Caco-2 (cell line): ENCODE measurements around the gene DSG4. TPM values are rescaled to one million over a fixed set of nuclear protein-coding genes. Genes with fewer than 3 reads are reported as not detected.

ENCODE experiments used
- BruUV-seq: library from RNA; stranded (reverse); fragments of 400-500 nt; replicated peaks from 2 replicates; lab custom pipeline; 2021; lab: Mats Ljungman, UMichigan
- CTCF ChIA-PET: fragments of 300-600 bp; sonication (Branson Sonifier 250); formaldehyde crosslinking; loops from one replicate; lab custom pipeline; 2022; ENCODE audit warnings: antibody characterized with exemption; lab: Charles Lee
- POLR2A ChIA-PET: fragments of 300-600 bp; sonication (Branson Sonifier 250); formaldehyde crosslinking; loops from one replicate; lab custom pipeline; 2022; ENCODE audit warnings: antibody characterized with exemption; lab: Charles Lee
- DNase-seq, 2 experiments: peaks; one replicate each; pipeline versions ENCODE4 v3.0.0 to v3.0.0-alpha.2; 2020 to 2022
- H3K27me3 ChIP-seq: replicated peaks from 2 replicates; pipeline ENCODE4 v1.6.0; 2011; ENCODE audit warnings: low read length; ENCODE audit not compliant: control insufficient read depth, insufficient read depth
- H3K36me3 ChIP-seq: 2 replicates; pipeline ENCODE4 v1.5.1; 2011; ENCODE audit warnings: low read length; ENCODE audit not compliant: control insufficient read depth, insufficient read depth
- H3K4me1 ChIP-seq: fragments of 250-450 bp; sonication (Bioruptor Pico); 2 replicates; pipeline ENCODE4 v1.5.1; 2020; ENCODE audit warnings: mild to moderate bottlenecking
- H3K4me3 ChIP-seq: 2 replicates; pipeline ENCODE4 v1.5.1; 2011; ENCODE audit warnings: low read depth, mild to moderate bottlenecking, control low read depth, low read length
- H3K9me3 ChIP-seq: fragments of 250-450 bp; sonication (Bioruptor Pico); 2 replicates; pipeline ENCODE4 v1.5.1; 2020; ENCODE audit warnings: mild to moderate bottlenecking, moderate library complexity
- H3K27ac Mint-ChIP-seq: one replicate; pipeline ENCODE4 v1.8.0; 2022; ENCODE audit warnings: mixed read lengths; ENCODE audit not compliant: unreplicated experiment
- H3K27me3 Mint-ChIP-seq: one replicate; pipeline ENCODE4 v1.8.0; 2022; ENCODE audit warnings: mixed read lengths; ENCODE audit not compliant: insufficient read depth, unreplicated experiment
- H3K36me3 Mint-ChIP-seq: one replicate; pipeline ENCODE4 v1.8.0; 2022; ENCODE audit warnings: mild to moderate bottlenecking, mixed read lengths; ENCODE audit not compliant: insufficient read depth, unreplicated experiment
- H3K4me1 Mint-ChIP-seq: one replicate; pipeline ENCODE4 v1.8.0; 2022; ENCODE audit warnings: low read depth, mixed read lengths; ENCODE audit not compliant: unreplicated experiment
- H3K4me3 Mint-ChIP-seq: one replicate; pipeline ENCODE4 v1.8.0; 2022; ENCODE audit warnings: mild to moderate bottlenecking, moderate library complexity, mixed read lengths; ENCODE audit not compliant: unreplicated experiment
- H3K9me3 Mint-ChIP-seq: one replicate; pipeline ENCODE4 v1.8.0; 2022; ENCODE audit warnings: mixed read lengths; ENCODE audit not compliant: unreplicated experiment
- CTCF ChIP-seq, 2 experiments: fragments of 200-600 bp in 1 of 2; IDR thresholded peaks; 1 replicate in 1 of 2; 2 replicates in 1 of 2; pipeline versions ENCODE4 v1.5.1 to v1.8.0; 2011 to 2022; ENCODE audit warnings: antibody characterized with exemption in 1 of 2, control low read depth in 1 of 2, inconsistent platforms in 1 of 2, low read depth in 1 of 2, low read length in 1 of 2, mild to moderate bottlenecking in 1 of 2, moderate library complexity in 1 of 2; ENCODE audit not compliant: insufficient read depth in 1 of 2, severe bottlenecking in 1 of 2, unreplicated experiment in 1 of 2
- intact Hi-C: fragments of 100-400 bp; cut with micrococcal nuclease; formaldehyde crosslinking; loops from one replicate; pipeline ENCODE4 v1.10.0; 2022; ENCODE audit not compliant: unreplicated experiment
- total RNA-seq: library from RNA; stranded (reverse); gene quantifications from 2 replicates; pipeline ENCODE4 v1.2.3, GENCODE V29; 2022

DSG4 gene
- total RNA-seq, 1 experiment from 2014 or later: not detected

- no peaks in the 10 kb centered on the region for H3K27me3 ChIP-seq
- Mint-ChIP-seq H3K9me3 (no peaks in the 10 kb centered on the region), H3K4me3 (no peak overlapping the region), H3K27ac (no peak overlapping the region), H3K36me3 (no peaks in the 10 kb centered on the region), H3K27me3 (no peaks in the 10 kb centered on the region), H3K4me1 (no peaks in the 10 kb centered on the region)
- POLR2A ChIA-PET: no interaction called here
- no TSS peak for BruUV-seq
- no peak overlapping the region for H3K4me3 ChIP-seq
- H3K9me3 ChIP-seq: no peaks in the 10 kb centered on the region
- no peaks in the 10 kb centered on the region for H3K4me1 ChIP-seq
- H3K36me3 ChIP-seq: no peaks in the 10 kb centered on the region
- intact Hi-C loops: loop anchor here (10.0 kb wide), 1 partner anchor 203 kb away; no protein-coding TSS in a partner anchor
- TF ChIP-seq CTCF (IDR thresholded peaks at IDR 0.05; ENCODE audit: insufficient read depth in 1 of 2, low read depth in 1 of 2, low read length in 1 of 2, severe bottlenecking in 1 of 2, unreplicated experiment in 1 of 2): no peak
- CTCF ChIA-PET: no interaction called here
- DNase-seq: no peak
These were observed 31.1 kb downstream of the DSG4 start for GRCh38 chr18:31407649-31408048.

GRCh38 chr18:31409276-31409675 is 32.7 kb downstream of the DSG4 start:
- no peaks in the 10 kb centered on the region for H3K4me1 ChIP-seq
- intact Hi-C loops: loop anchor here (10.0 kb wide), 1 partner anchor 204 kb away; no protein-coding TSS in a partner anchor
- no peaks in the 10 kb centered on the region for H3K36me3 Mint-ChIP-seq
- H3K36me3 ChIP-seq: no peaks in the 10 kb centered on the region
- no peak overlapping the region for H3K4me3 Mint-ChIP-seq
- CTCF ChIA-PET: no interaction called here
- no peaks in the 10 kb centered on the region for H3K4me1 Mint-ChIP-seq
- no peak for DNase-seq
- H3K4me3 ChIP-seq: no peak overlapping the region
- BruUV-seq: no TSS peak
- no peak overlapping the region for H3K27ac Mint-ChIP-seq
- H3K9me3 Mint-ChIP-seq: no peaks in the 10 kb centered on the region
- H3K27me3 ChIP-seq: no peaks in the 10 kb centered on the region
- no peak for TF ChIP-seq CTCF (IDR thresholded peaks at IDR 0.05; ENCODE audit: insufficient read depth in 1 of 2, low read depth in 1 of 2, low read length in 1 of 2, severe bottlenecking in 1 of 2, unreplicated experiment in 1 of 2)
- H3K9me3 ChIP-seq: no peaks in the 10 kb centered on the region
- H3K27me3 Mint-ChIP-seq: no peaks in the 10 kb centered on the region
- POLR2A ChIA-PET: no interaction called here

- Histone ChIP-seq H3K4me3 (no peak overlapping the region), H3K9me3 (no peaks in the 10 kb centered on the region), H3K27me3 (no peaks in the 10 kb centered on the region), H3K36me3 (no peaks in the 10 kb centered on the region), H3K4me1 (no peaks in the 10 kb centered on the region)
- no peaks in the 10 kb centered on the region for H3K36me3 Mint-ChIP-seq
- CTCF ChIA-PET: no interaction called here
- intact Hi-C loops: no loop called here
- no peak for TF ChIP-seq CTCF (IDR thresholded peaks at IDR 0.05; ENCODE audit: insufficient read depth in 1 of 2, low read depth in 1 of 2, low read length in 1 of 2, severe bottlenecking in 1 of 2, unreplicated experiment in 1 of 2)
- no peak for DNase-seq
- H3K27me3 Mint-ChIP-seq: no peaks in the 10 kb centered on the region
- no TSS peak for BruUV-seq
- no peaks in the 10 kb centered on the region for H3K9me3 Mint-ChIP-seq
- POLR2A ChIA-PET: interaction anchor here (0.5 kb wide), 1 partner anchor 626 kb away, joined by 4 read pairs; no protein-coding TSS in a partner anchor
- H3K27ac Mint-ChIP-seq: no peak overlapping the region
- no peaks in the 10 kb centered on the region for H3K4me1 Mint-ChIP-seq
- no peak overlapping the region for H3K4me3 Mint-ChIP-seq
These were observed 34.3 kb downstream of the DSG4 start for GRCh38 chr18:31410716-31411483.
